GM19328 (cell line): ENCODE measurements around the gene CFP.

Experiments used
- ATAC-seq: cut with Tn5 transposase; IDR thresholded peaks from one replicate; pipeline ENCODE4 v1.9.1; 2021; ENCODE audit warnings: mild to moderate bottlenecking, moderate library complexity; ENCODE audit not compliant: unreplicated experiment

The CFP gene

DNA sequence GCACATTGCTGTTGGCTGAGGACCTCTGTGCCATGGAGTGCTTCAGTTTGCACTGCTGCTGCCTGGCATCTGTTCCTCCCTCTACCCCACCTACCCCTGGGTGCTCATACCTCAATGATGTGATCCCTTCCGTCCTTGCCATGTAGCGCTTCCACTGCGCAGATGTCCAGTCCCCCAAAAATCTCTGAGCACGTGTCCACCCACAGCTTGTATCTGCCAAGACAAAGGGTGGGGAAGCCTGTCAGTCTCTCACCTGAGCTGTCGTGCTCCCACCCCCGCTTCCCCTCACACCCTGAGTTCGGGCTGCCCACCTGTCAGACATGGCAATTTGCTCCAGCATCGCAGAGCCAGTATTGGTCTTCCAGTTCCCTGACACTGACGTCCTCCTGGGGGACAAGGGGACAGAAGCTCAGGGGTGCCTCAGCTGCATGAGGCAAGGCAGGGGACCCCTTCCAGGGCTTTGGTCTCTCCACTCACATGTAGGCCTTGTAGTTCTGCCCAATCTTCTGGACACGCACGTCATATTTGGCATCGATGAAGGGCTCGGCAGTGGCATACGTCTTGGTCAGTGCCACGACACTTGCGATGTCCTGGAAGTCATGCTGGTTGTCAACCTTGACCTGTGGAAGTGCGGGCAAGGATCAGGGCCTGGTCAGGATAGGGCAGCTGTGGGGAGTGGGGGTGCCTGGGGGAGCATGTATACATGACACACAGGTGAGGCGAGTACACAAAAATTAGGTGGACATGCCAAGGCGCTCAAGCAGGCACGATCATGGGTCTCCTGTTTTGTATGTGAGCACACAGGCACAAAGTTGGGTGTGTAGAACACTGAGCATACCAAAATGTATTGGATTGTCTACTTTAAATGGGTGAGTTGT, 53.5 kb downstream of the CFP start:
- ATAC-seq = no peak

DNA sequence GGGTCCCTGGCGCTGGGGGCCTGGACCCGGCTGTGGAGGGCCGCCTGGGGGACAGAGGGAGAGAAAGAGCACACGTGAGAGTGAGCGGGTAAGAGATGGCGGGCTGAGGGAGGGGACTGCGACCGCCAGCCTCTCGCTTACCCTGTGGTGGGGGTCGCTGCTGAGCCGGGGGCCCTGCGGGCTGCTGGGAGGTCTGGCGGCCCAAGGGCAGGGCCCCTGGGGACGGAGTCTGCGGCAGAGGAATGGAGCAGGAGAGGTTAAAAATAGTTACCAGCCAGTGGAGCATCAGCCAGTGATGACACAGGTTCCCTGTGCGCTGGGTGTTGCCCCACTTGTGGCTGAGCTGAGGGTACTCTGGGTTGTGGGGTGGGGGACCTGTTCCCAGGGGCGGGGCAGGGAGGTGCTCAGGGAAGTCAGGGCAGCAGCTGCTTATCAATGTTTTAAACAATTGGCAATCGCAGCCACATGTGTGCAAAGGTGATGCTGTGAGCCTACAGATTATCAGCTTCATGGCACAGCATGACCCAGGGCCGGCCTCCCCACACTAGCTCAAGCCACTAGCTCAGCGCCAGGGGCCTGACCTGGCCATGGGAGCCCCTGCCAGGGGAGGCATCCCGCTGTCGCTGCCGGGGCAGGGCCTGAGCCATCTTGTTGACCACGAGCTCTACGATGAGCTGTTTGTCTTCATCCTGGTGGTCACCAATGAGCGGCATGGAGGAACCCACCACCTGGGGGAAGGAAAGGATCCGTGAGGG, 55.0 kb downstream of the CFP start:
- ATAC-seq = no peak

- no peak for ATAC-seq
Measured at GRCh38 chrX:47574076-47574546, 55.6 kb downstream of the CFP start.

- ATAC-seq = no peak
Measured at GRCh38 chrX:47573341-47574075, 56.2 kb downstream of the CFP start.
